ENCODE results near the gene GDAP2.
A peak's percentile ranks its signal among the peaks of the same experiment; 100 is the strongest.
"Not testable (repeated sequence)": the region's sequence is repeated elsewhere in the genome, so short reads cannot be mapped to it uniquely, and the experiment has no call there.

The GDAP2 gene

GRCh38 chr1:117930484-117930883, 1.1 kb upstream of the GDAP2 start:
- peak overlapping the region; percentile 28; the same call in 1 of the 2 replicates for H3K27ac ChIP-seq
- H2AFZ ChIP-seq (ENCODE audit: low read depth) = peak overlapping the region; percentile 30; the same call in 1 of the 2 replicates

GRCh38 chr1:117930173-117930447, 689 bp upstream of the GDAP2 start:
- Histone ChIP-seq H3K27ac (peak overlapping the region; percentile 28; the same call in 1 of the 2 replicates), H2AFZ (ENCODE audit: low read depth) (peak overlapping the region; percentile 30; the same call in 1 of the 2 replicates)

More at GRCh38 chr1:117930484-117930883, 1.1 kb upstream of the GDAP2 start:
- H3K27me3 ChIP-seq (ENCODE audit: insufficient read depth, low read depth) = no peaks in the 10 kb centered on the region
- peaks cover 10% of the 10 kb centered on the region; the same call in 1 of the 2 replicates for H3K79me2 ChIP-seq (ENCODE audit: insufficient read depth, low read depth)
- no peaks in the 10 kb centered on the region for H4K20me1 ChIP-seq (ENCODE audit: insufficient read depth)
- H3K36me3 ChIP-seq (ENCODE audit: insufficient read depth) = no peaks in the 10 kb centered on the region
- H3K4me1 ChIP-seq (ENCODE audit: low read depth, poor library complexity, severe bottlenecking) = peaks cover 12% of the 10 kb centered on the region
- peak overlapping the region; percentile 36 for H3K4me2 ChIP-seq
- no peak for TF ChIP-seq CTCF (conservative IDR thresholded peaks at IDR 0.05; ENCODE audit: low read depth, low read length)
- H3K9ac ChIP-seq = peak overlapping the region; percentile 37; the same call in 1 of the 2 replicates
- H3K4me3 ChIP-seq (IDR thresholded peaks at IDR 0.05; ENCODE audit: insufficient read depth, low read depth, low read length) = no peak overlapping the region

DNA sequence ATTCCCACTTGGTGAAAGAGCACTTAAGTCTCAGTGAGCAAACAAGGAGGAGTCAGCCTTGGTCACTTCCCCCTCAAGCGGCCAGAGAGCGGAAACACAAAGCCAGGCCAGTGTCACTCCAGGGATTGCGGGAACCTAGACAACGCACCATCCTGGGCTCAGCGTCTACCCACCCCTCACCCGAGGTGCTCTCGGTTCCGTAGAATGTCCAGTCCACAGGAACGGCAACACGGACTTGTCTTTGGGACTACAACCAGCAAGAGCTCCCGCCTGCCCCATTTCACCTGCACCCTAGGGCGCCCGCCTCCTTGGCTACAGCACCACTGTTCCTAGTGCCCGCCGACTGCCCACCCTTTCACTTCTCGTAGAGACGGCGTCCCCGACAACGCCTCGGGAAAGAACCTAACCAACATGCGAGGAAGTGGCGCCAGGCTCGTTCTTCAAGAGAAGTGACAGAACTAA, 509 bp downstream of the GDAP2 start:
- peak overlapping the region; percentile 48 for H3K4me2 ChIP-seq
- H3K27me3 ChIP-seq (ENCODE audit: insufficient read depth, low read depth) = no peaks in the 10 kb centered on the region
- no peaks in the 10 kb centered on the region for H4K20me1 ChIP-seq (ENCODE audit: insufficient read depth)
- H3K4me1 ChIP-seq (ENCODE audit: low read depth, poor library complexity, severe bottlenecking) = peaks cover 12% of the 10 kb centered on the region
- H3K79me2 ChIP-seq (ENCODE audit: insufficient read depth, low read depth) = peaks cover 10% of the 10 kb centered on the region; the same call in 1 of the 2 replicates
- no peak for TF ChIP-seq CTCF (conservative IDR thresholded peaks at IDR 0.05; ENCODE audit: low read depth, low read length)
- no peaks in the 10 kb centered on the region for H3K36me3 ChIP-seq (ENCODE audit: insufficient read depth)
- no peak overlapping the region for H3K4me3 ChIP-seq (IDR thresholded peaks at IDR 0.05; ENCODE audit: insufficient read depth, low read depth, low read length)
- no peak overlapping the region; the same call in 1 of the 2 replicates for H2AFZ ChIP-seq (ENCODE audit: low read depth)
- H3K9ac ChIP-seq = 0 out of 2 replicates have a peak overlapping the region, but pooled peaks have one; percentile 3
- no peak overlapping the region for H3K27ac ChIP-seq

More at GRCh38 chr1:117930173-117930447, 689 bp upstream of the GDAP2 start:
- H3K4me2 ChIP-seq = peak overlapping the region; percentile 36
- H3K27me3 ChIP-seq (ENCODE audit: insufficient read depth, low read depth) = no peaks in the 10 kb centered on the region
- peaks cover 12% of the 10 kb centered on the region for H3K4me1 ChIP-seq (ENCODE audit: low read depth, poor library complexity, severe bottlenecking)
- H3K4me3 ChIP-seq (IDR thresholded peaks at IDR 0.05; ENCODE audit: insufficient read depth, low read depth, low read length) = no peak overlapping the region
- H3K36me3 ChIP-seq (ENCODE audit: insufficient read depth) = no peaks in the 10 kb centered on the region
- peak overlapping the region; percentile 37; the same call in 1 of the 2 replicates for H3K9ac ChIP-seq
- peaks cover 10% of the 10 kb centered on the region; the same call in 1 of the 2 replicates for H3K79me2 ChIP-seq (ENCODE audit: insufficient read depth, low read depth)
- no peaks in the 10 kb centered on the region for H4K20me1 ChIP-seq (ENCODE audit: insufficient read depth)
- no peak for TF ChIP-seq CTCF (conservative IDR thresholded peaks at IDR 0.05; ENCODE audit: low read depth, low read length)

DNA sequence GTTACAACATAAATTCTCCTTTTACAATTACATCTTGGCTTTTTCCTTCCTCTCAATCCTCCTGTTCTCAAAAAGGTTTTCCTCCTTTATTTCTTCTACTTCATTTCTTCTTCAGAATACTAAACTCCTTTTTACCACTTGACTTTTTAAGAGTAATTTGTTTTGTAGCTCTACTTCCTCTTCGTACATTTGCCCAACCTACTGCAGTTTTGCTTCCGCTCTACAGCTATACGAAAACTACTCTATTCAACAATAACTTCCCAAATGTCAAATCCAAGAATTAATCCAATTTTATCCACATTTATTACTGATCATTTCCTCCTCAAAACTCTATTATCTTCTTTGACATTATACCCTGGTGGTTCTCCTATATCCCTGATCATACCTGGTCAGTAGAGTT, 3.4 kb downstream of the GDAP2 start:
- Histone ChIP-seq H3K4me3 (IDR thresholded peaks at IDR 0.05; ENCODE audit: insufficient read depth, low read depth, low read length) (no peak overlapping the region), H3K4me2 (no peak overlapping the region), H3K36me3 (ENCODE audit: insufficient read depth) (no peaks in the 10 kb centered on the region), H2AFZ (ENCODE audit: low read depth) (no peak overlapping the region), H3K79me2 (ENCODE audit: insufficient read depth, low read depth) (peaks cover 2% of the 10 kb centered on the region; the same call in 1 of the 2 replicates), H3K4me1 (ENCODE audit: low read depth, poor library complexity, severe bottlenecking) (peaks cover 9% of the 10 kb centered on the region), H3K9ac (no peak overlapping the region), H4K20me1 (ENCODE audit: insufficient read depth) (no peaks in the 10 kb centered on the region), H3K27me3 (ENCODE audit: insufficient read depth, low read depth) (no peaks in the 10 kb centered on the region), H3K27ac (no peak overlapping the region)
- no peak for TF ChIP-seq CTCF (conservative IDR thresholded peaks at IDR 0.05; ENCODE audit: low read depth, low read length)

GRCh38 chr1:117922717-117923116, 6.7 kb downstream of the GDAP2 start:
- not testable (repeated sequence) for H3K4me3 ChIP-seq (IDR thresholded peaks at IDR 0.05; ENCODE audit: insufficient read depth, low read depth, low read length); H3K79me2 ChIP-seq (ENCODE audit: insufficient read depth, low read depth); H3K27ac ChIP-seq; H3K4me1 ChIP-seq (ENCODE audit: low read depth, poor library complexity, severe bottlenecking); H2AFZ ChIP-seq (ENCODE audit: low read depth); H3K9ac ChIP-seq; H3K4me2 ChIP-seq; H4K20me1 ChIP-seq (ENCODE audit: insufficient read depth); H3K36me3 ChIP-seq (ENCODE audit: insufficient read depth); H3K27me3 ChIP-seq (ENCODE audit: insufficient read depth, low read depth)
